Trophoblast cell (in vitro differentiated cells and primary cell): Measurements from ENCODE around the gene POLR3E.

ENCODE experiments used
- DNase-seq, 2 donors: peaks; one replicate each; pipeline ENCODE4 v3.0.0-alpha.2; 2016
- H2AFZ ChIP-seq: 2 replicates; pipeline ENCODE4 v1.6.1; 2013; ENCODE audit warnings: low read length, moderate library complexity, mild to moderate bottlenecking; ENCODE audit not compliant: insufficient read depth, poor library complexity
- H2AK5ac ChIP-seq: 2 replicates; pipeline ENCODE4 v1.6.1; 2013; ENCODE audit warnings: mild to moderate bottlenecking, low read length
- H2BK120ac ChIP-seq: 2 replicates; pipeline ENCODE4 v1.6.1; 2013; ENCODE audit warnings: low read length, mild to moderate bottlenecking, moderate library complexity; ENCODE audit not compliant: insufficient read depth, poor library complexity
- H2BK12ac ChIP-seq: 2 replicates; pipeline ENCODE4 v1.6.1; 2013; ENCODE audit warnings: mild to moderate bottlenecking, low read length, moderate library complexity
- H2BK5ac ChIP-seq: 2 replicates; pipeline ENCODE4 v1.6.1; 2013; ENCODE audit warnings: low read length, low read depth, moderate library complexity, mild to moderate bottlenecking; ENCODE audit not compliant: poor library complexity
- H3K14ac ChIP-seq: 2 replicates; pipeline ENCODE4 v1.6.1; 2013; ENCODE audit warnings: mild to moderate bottlenecking, low read length
- H3K18ac ChIP-seq: 2 replicates; pipeline ENCODE4 v1.6.1; 2013; ENCODE audit warnings: mild to moderate bottlenecking, low read length
- H3K23ac ChIP-seq: 2 replicates; pipeline ENCODE4 v1.6.1; 2013; ENCODE audit warnings: low read length
- H3K27ac ChIP-seq: 2 replicates; pipeline ENCODE4 v1.5.1; 2013; ENCODE audit warnings: low read depth, mild to moderate bottlenecking, inconsistent platforms, low read length, moderate library complexity
- H3K27me3 ChIP-seq: 2 replicates; pipeline ENCODE4 v1.6.1; 2013; ENCODE audit warnings: inconsistent platforms, mild to moderate bottlenecking, low read length, moderate library complexity; ENCODE audit not compliant: insufficient read depth
- H3K36me3 ChIP-seq, 2 experiments: 1 replicate in 1 of 2; 2 replicates in 1 of 2; pipeline ENCODE4 v1.6.1; 2013; ENCODE audit warnings: low read length in 2 of 2, mild to moderate bottlenecking in 2 of 2, moderate library complexity in 1 of 2; ENCODE audit not compliant: insufficient read depth in 2 of 2, control insufficient read depth in 1 of 2
- H3K4ac ChIP-seq: 2 replicates; pipeline ENCODE4 v1.6.1; 2013; ENCODE audit warnings: low read depth, mild to moderate bottlenecking, low read length, moderate library complexity
- H3K4me1 ChIP-seq, 2 experiments: 1 replicate in 1 of 2; 2 replicates in 1 of 2; pipeline ENCODE4 v1.6.1; 2013; ENCODE audit warnings: low read length in 2 of 2, mild to moderate bottlenecking in 2 of 2, moderate library complexity in 1 of 2; ENCODE audit not compliant: insufficient read depth in 2 of 2, control insufficient read depth in 1 of 2
- H3K4me2 ChIP-seq: 2 replicates; pipeline ENCODE4 v1.6.1; 2013; ENCODE audit warnings: inconsistent platforms, mild to moderate bottlenecking, low read length, moderate library complexity
- H3K4me3 ChIP-seq: 2 replicates; pipeline ENCODE4 v1.5.1; 2013; ENCODE audit warnings: mild to moderate bottlenecking, low read depth, low read length, inconsistent platforms
- H3K79me1 ChIP-seq: one replicate; pipeline ENCODE4 v1.6.1; 2013; ENCODE audit warnings: low read length
- H3K79me2 ChIP-seq: 2 replicates; pipeline ENCODE4 v1.6.1; 2013; ENCODE audit warnings: low read length, mild to moderate bottlenecking; ENCODE audit not compliant: control insufficient read depth, insufficient read depth, poor library complexity
- H3K9ac ChIP-seq: 2 replicates; pipeline ENCODE4 v1.6.1; 2013; ENCODE audit warnings: mild to moderate bottlenecking, low read length
- H3K9me3 ChIP-seq: 2 replicates; pipeline ENCODE4 v1.6.1; 2013; ENCODE audit warnings: low read depth, mild to moderate bottlenecking, control low read depth, inconsistent platforms, low read length; ENCODE audit not compliant: insufficient read depth
- H4K12ac ChIP-seq: 2 replicates; pipeline ENCODE4 v1.6.1; 2013; ENCODE audit warnings: low read depth, mild to moderate bottlenecking, low read length, moderate library complexity
- H4K8ac ChIP-seq: 2 replicates; pipeline ENCODE4 v1.6.1; 2013; ENCODE audit warnings: low read depth, mild to moderate bottlenecking, low read length, moderate library complexity
- H4K91ac ChIP-seq: one replicate; pipeline ENCODE4 v1.6.1; 2013; ENCODE audit warnings: low read depth, mild to moderate bottlenecking, low read length, moderate library complexity
- WGBS: extraction: QIAGEN DNeasy Blood & Tissue Kit; methylation state at CpG from one replicate; pipeline ENCODE4 v1.1.7; 2013; ENCODE audit warnings: missing lambda C conversion rate; ENCODE audit not compliant: insufficient read length, insufficient coverage; ENCODE audit errors: extremely low coverage; 5-methylcytosine and 5-hydroxymethylcytosine counted together

The POLR3E gene

DNA sequence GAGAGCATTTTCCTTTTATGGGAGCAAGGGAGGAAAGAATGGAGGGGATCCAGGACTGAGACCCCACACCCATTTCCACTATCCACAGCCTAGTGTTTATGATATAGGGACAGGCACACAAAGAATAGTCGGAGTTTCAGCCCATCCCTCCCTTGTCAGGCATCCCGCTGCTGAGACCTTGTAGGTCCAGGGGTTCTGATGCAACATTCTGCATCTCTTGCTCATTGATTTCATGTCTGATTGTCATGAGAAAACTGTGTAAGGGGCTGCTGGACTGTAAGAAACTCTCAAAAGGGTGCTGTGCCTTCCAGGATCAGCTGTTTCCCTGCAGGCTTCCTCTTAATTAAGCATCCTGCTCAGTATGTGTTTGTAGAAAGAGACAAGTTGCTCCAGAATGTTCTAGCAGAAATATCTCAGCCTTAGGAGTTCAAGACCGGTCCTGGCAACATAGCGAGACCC lies 5.3 kb upstream of the POLR3E start:
- H3K79me2 ChIP-seq, result no peaks in the 10 kb centered on the region

DNA sequence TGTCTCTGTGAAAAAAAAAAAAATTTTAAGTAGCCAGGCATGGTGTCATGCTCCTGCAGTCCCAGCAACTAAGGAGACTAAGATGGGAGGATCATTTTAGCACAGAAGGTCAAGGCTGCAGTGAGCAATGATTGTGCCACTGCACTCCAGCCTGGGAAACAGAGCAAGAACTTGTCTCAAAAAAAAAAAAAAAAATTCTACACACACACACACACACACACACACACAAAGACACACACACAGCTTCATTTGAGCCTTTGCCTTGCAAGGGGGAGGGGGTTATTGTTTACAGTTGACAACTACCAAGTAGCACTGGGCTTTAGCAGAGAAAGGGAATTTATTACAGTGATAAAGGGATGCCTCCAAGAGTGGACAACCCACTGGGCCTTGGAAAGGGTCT lies 4.9 kb upstream of the POLR3E start:
- no peak overlapping the region for H3K18ac ChIP-seq
- H3K9me3 ChIP-seq, result no peaks in the 10 kb centered on the region
- H3K4ac ChIP-seq, result no peak overlapping the region
- H3K79me2 ChIP-seq, result peaks cover under 1% of the 10 kb centered on the region
- H3K4me3 ChIP-seq, result no peak overlapping the region
- no peak overlapping the region for H2AFZ ChIP-seq
- no peak overlapping the region for H2BK12ac ChIP-seq
- no peaks in the 10 kb centered on the region for H3K4me1 ChIP-seq
- DNase-seq, result no peak
- no peak overlapping the region for H4K12ac ChIP-seq
- H3K4me2 ChIP-seq, result no peak overlapping the region
- no peak overlapping the region for H3K27ac ChIP-seq
- H3K79me1 ChIP-seq, result peaks cover under 1% of the 10 kb centered on the region
- no peak overlapping the region for H3K9ac ChIP-seq
- no peak overlapping the region for H4K8ac ChIP-seq
- no peak overlapping the region for H3K14ac ChIP-seq
- H2AK5ac ChIP-seq, result no peak overlapping the region
- no peak overlapping the region for H2BK120ac ChIP-seq
- no peak overlapping the region for H3K23ac ChIP-seq
- H3K27me3 ChIP-seq, result no peaks in the 10 kb centered on the region
- no peaks in the 10 kb centered on the region for H3K36me3 ChIP-seq
- no peak overlapping the region for H2BK5ac ChIP-seq
- H4K91ac ChIP-seq, result no peak overlapping the region

More for the DNA sequence above, 5.3 kb upstream of the POLR3E start:
- no peak overlapping the region for H4K91ac ChIP-seq
- H2BK12ac ChIP-seq, result no peak overlapping the region
- no peaks in the 10 kb centered on the region for H3K79me1 ChIP-seq
- H3K14ac ChIP-seq, result no peak overlapping the region
- no peak overlapping the region for H3K18ac ChIP-seq
- H3K27me3 ChIP-seq, result no peaks in the 10 kb centered on the region
- no peak overlapping the region for H3K4ac ChIP-seq
- H4K8ac ChIP-seq, result no peak overlapping the region
- H2AFZ ChIP-seq, result no peak overlapping the region
- H3K9ac ChIP-seq, result no peak overlapping the region
- no CpG with 5 or more reads among the region's 4 CpGs for WGBS
- no peak overlapping the region for H4K12ac ChIP-seq
- H2BK5ac ChIP-seq, result no peak overlapping the region
- no peak overlapping the region for H3K27ac ChIP-seq
- H3K4me3 ChIP-seq, result no peak overlapping the region
- H3K23ac ChIP-seq, result no peak overlapping the region
- no peak overlapping the region for H2BK120ac ChIP-seq
- no peaks in the 10 kb centered on the region for H3K4me1 ChIP-seq
- no peak for DNase-seq
- H3K4me2 ChIP-seq, result no peak overlapping the region
- no peaks in the 10 kb centered on the region for H3K36me3 ChIP-seq
- no peak overlapping the region for H2AK5ac ChIP-seq
- H3K9me3 ChIP-seq, result no peaks in the 10 kb centered on the region

DNA sequence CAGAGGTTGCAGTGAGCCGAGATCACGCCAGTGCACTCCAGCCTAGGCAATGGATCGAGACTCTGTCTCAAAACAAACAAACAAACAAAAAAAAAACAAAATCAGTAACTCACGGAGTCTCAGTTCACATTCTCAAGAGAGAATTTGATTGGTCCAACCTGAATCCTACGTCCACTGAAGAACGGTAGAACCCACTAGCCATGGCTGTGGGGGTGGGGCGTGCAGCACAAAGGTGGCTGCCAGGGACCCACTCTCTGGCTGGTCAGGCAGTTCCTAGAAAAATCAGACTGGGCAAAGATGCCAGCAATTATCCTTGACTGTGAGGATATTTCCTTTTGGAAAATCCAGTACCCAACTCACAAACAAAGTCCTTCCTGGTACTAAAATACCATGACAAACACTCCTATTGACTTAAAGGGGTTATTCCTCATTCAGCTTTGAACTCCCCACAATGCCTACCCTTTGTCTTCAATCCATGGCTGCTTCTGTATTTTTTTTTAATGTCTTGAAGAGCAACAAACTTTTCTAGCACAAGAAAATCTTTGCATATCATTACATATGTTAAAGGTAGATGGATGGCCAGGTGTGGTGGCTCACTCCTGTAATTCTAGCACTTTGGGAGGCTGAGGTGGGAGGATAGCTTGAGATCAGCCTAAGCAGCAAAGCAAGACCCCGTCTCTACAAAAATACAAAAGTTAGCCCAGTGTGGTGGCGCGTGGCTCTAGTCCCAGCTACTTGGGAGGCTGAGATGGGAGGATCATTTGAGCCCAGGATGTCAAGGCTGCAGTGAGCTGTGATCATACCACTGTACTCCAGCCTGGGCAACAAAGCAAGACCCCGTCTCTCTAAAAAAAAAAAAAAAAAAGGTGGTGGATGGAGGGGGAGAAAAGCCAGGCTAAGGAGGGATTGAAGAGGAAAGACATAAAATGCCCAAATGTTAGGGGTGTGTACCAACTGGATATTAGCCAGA lies 3.8 kb upstream of the POLR3E start:
- no peak overlapping the region for H3K23ac ChIP-seq
- no peak overlapping the region for H2BK12ac ChIP-seq
- H3K9me3 ChIP-seq, result no peaks in the 10 kb centered on the region
- H2BK5ac ChIP-seq, result no peak overlapping the region
- H3K4me3 ChIP-seq, result no peak overlapping the region
- no peaks in the 10 kb centered on the region for H3K36me3 ChIP-seq
- no peak overlapping the region for H2BK120ac ChIP-seq
- H2AFZ ChIP-seq, result no peak overlapping the region
- no peak overlapping the region for H3K14ac ChIP-seq
- no peak overlapping the region for H3K9ac ChIP-seq
- H4K91ac ChIP-seq, result no peak overlapping the region
- no peak overlapping the region for H3K4me2 ChIP-seq
- no peak overlapping the region for H4K12ac ChIP-seq
- DNase-seq, result no peak
- no peak overlapping the region for H2AK5ac ChIP-seq
- no peaks in the 10 kb centered on the region for H3K27me3 ChIP-seq
- H3K27ac ChIP-seq, result no peak overlapping the region
- H3K79me2 ChIP-seq, result peaks cover 6% of the 10 kb centered on the region
- WGBS, result no CpG with 5 or more reads among the region's 11 CpGs
- H3K4me1 ChIP-seq, result no peaks in the 10 kb centered on the region
- H3K4ac ChIP-seq, result no peak overlapping the region
- H3K18ac ChIP-seq, result no peak overlapping the region
- peaks cover 6% of the 10 kb centered on the region for H3K79me1 ChIP-seq
- H4K8ac ChIP-seq, result no peak overlapping the region

DNA sequence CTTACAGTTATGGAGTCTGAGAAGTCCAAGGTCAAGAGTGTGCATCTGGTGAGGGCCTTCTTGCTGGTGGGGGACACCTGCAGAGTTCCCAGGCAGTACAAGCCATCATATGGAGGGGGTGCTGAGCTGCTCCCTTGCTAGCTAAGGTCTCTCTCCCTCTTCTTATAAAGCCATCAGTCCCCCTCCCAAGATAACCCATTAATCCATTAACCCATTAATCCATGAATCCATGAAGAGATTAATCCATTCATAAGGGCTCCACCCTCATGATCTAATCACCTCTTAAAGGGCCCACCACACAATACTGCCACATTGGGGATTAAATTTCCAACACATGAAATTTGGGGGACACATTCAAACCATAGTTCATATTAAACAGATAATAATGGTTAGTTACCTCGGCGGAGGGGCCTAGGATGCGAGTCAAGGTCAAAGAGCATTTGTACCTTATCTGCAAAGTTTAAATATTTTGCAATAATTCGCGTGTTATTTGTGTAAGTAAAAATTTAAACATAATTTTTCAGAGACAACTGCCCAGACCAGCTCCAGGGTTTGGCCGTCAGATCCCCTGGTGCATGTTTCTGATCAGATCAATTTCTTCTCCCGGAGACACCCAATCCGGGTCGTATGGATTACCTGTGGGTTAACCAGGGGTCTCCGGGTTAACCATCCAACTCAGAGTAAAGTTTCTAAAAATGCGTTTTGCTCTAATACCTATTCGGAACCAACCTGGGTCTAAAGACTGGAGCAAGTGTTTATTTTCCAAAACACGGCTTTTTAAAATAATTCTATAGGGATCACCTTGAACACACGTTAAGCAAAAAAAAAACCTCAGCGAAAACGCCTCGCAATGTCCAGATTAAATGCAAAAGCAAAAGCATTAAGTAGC lies 740 bp upstream of the POLR3E start:
- Histone ChIP-seq H3K27me3 (no peaks in the 10 kb centered on the region), H2BK12ac (no peak overlapping the region), H4K91ac (no peak overlapping the region), H3K14ac (no peak overlapping the region), H2AK5ac (no peak overlapping the region), H4K12ac (no peak overlapping the region), H3K79me2 (peaks cover 6% of the 10 kb centered on the region), H3K4ac (no peak overlapping the region), H2BK5ac (no peak overlapping the region), H3K79me1 (peaks cover 6% of the 10 kb centered on the region), H2AFZ (peak overlapping the region; percentile 77), H3K9me3 (no peaks in the 10 kb centered on the region), H3K27ac (no peak overlapping the region), H3K18ac (no peak overlapping the region), H3K4me1 (no peaks in the 10 kb centered on the region), H3K9ac (peak overlapping the region; percentile 15), H3K4me2 (peak overlapping the region; percentile 87), H3K4me3 (peak overlapping the region; percentile 54), H3K23ac (no peak overlapping the region), H4K8ac (no peak overlapping the region), H3K36me3 (no peaks in the 10 kb centered on the region), H2BK120ac (no peak overlapping the region)
- WGBS, result no CpG with 5 or more reads among the region's 17 CpGs
- DNase-seq, result no peak
